ENCODE measurements around the gene OMP. TPM values are rescaled to one million over a fixed set of nuclear protein-coding genes. Genes with fewer than 3 reads are reported as not detected.

Gene OMP
- total RNA-seq, 1 donor, result not detected

- H3K27ac ChIP-seq (ENCODE audit: low read depth, low read length), result no peak overlapping the region
- H2AFZ ChIP-seq (ENCODE audit: low read length), result no peak overlapping the region
- no peak overlapping the region for H3K4me3 ChIP-seq (ENCODE audit: insufficient read depth, low read length)
- H3K27me3 ChIP-seq (ENCODE audit: insufficient read depth, low read length), result no peaks in the 10 kb centered on the region
- H3K79me2 ChIP-seq (ENCODE audit: insufficient read depth, low read length), result no peaks in the 10 kb centered on the region
- no peaks in the 10 kb centered on the region for H4K20me1 ChIP-seq (ENCODE audit: insufficient read depth, low read length)
- no peak for DNase-seq (ENCODE audit: insufficient read length, low spot score, missing footprints)
- no peaks in the 10 kb centered on the region for H3K36me3 ChIP-seq (ENCODE audit: insufficient read depth, low read length)
- H3K9me3 ChIP-seq (ENCODE audit: low read depth, low read length), result no peaks in the 10 kb centered on the region
- H3K4me1 ChIP-seq (ENCODE audit: insufficient read depth, low read length), result peaks cover 17% of the 10 kb centered on the region
- no peak overlapping the region for H3K4me2 ChIP-seq (ENCODE audit: insufficient read depth, low read length)
- no peak for TF ChIP-seq CTCF (IDR thresholded peaks at IDR 0.05; ENCODE audit: extremely low read depth, low read depth, low read length)
These were observed 35.5 kb downstream of the OMP start for GRCh38 chr11:77138106-77138649.

DNA sequence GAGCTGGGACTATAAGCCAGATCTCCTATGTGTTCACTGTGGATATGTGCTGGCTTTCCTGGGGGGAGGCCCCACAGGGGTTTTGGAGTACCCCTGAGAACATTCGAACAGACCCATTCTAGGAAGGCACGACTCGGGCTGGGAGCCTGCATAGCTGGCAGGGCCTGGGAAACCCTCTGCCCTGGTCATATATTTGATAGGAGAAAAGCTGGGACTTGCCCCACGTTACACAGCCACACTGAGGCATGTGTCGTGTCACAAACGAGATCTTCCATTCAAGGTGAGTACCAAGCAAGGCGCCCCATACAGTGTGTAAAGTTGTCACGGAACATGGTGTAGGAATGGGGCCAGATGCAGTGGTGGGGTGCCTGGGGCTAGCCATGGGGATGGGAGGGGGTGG is 36.6 kb downstream of the OMP start:
- Histone ChIP-seq H3K4me3 (ENCODE audit: insufficient read depth, low read length) (no peak overlapping the region), H3K4me1 (ENCODE audit: insufficient read depth, low read length) (peaks cover 17% of the 10 kb centered on the region), H4K20me1 (ENCODE audit: insufficient read depth, low read length) (no peaks in the 10 kb centered on the region), H3K79me2 (ENCODE audit: insufficient read depth, low read length) (no peaks in the 10 kb centered on the region), H3K27me3 (ENCODE audit: insufficient read depth, low read length) (no peaks in the 10 kb centered on the region), H3K9me3 (ENCODE audit: low read depth, low read length) (no peaks in the 10 kb centered on the region), H3K27ac (ENCODE audit: low read depth, low read length) (no peak overlapping the region), H3K36me3 (ENCODE audit: insufficient read depth, low read length) (no peaks in the 10 kb centered on the region), H3K4me2 (ENCODE audit: insufficient read depth, low read length) (no peak overlapping the region), H2AFZ (ENCODE audit: low read length) (no peak overlapping the region)
- TF ChIP-seq CTCF (IDR thresholded peaks at IDR 0.05; ENCODE audit: extremely low read depth, low read depth, low read length), result no peak
- DNase-seq (ENCODE audit: insufficient read length, low spot score, missing footprints), result peak; percentile 74

- no peak for TF ChIP-seq CTCF (IDR thresholded peaks at IDR 0.05; ENCODE audit: extremely low read depth, low read depth, low read length)
- Histone ChIP-seq H3K36me3 (ENCODE audit: insufficient read depth, low read length) (no peaks in the 10 kb centered on the region), H3K4me1 (ENCODE audit: insufficient read depth, low read length) (peaks cover 17% of the 10 kb centered on the region), H3K4me2 (ENCODE audit: insufficient read depth, low read length) (no peak overlapping the region), H3K9me3 (ENCODE audit: low read depth, low read length) (no peaks in the 10 kb centered on the region), H3K4me3 (ENCODE audit: insufficient read depth, low read length) (no peak overlapping the region), H3K27me3 (ENCODE audit: insufficient read depth, low read length) (peaks cover 4% of the 10 kb centered on the region), H4K20me1 (ENCODE audit: insufficient read depth, low read length) (no peaks in the 10 kb centered on the region), H2AFZ (ENCODE audit: low read length) (peak overlapping the region; percentile 59), H3K79me2 (ENCODE audit: insufficient read depth, low read length) (no peaks in the 10 kb centered on the region), H3K27ac (ENCODE audit: low read depth, low read length) (peak overlapping the region; percentile 44)
- DNase-seq (ENCODE audit: insufficient read length, low spot score, missing footprints), result peak; percentile 89
These were observed 37.7 kb downstream of the OMP start for GRCh38 chr11:77140231-77140851.

DNA sequence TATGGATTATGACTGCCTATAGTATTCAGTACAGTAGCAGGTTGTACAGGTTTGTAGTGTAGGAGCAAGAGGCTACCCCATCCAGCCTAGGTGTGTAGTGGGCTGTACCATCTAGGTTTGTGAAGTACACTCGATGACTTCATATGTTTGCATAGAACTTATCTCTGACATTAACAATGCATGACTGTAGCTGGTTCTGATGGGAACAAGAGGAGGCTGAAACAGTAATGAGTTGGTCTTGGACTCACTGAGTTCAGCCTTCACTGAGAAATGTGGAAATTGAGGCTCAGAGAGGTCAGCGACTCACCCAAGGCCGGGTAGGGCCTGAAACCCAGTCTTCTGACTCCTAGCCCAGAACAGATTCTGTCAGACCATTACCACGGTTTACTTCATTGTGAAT is 38.4 kb downstream of the OMP start:
- no peak overlapping the region for H3K4me3 ChIP-seq (ENCODE audit: insufficient read depth, low read length)
- H3K4me1 ChIP-seq (ENCODE audit: insufficient read depth, low read length), result peaks cover 17% of the 10 kb centered on the region
- no peaks in the 10 kb centered on the region for H4K20me1 ChIP-seq (ENCODE audit: insufficient read depth, low read length)
- no peak for TF ChIP-seq CTCF (IDR thresholded peaks at IDR 0.05; ENCODE audit: extremely low read depth, low read depth, low read length)
- no peaks in the 10 kb centered on the region for H3K36me3 ChIP-seq (ENCODE audit: insufficient read depth, low read length)
- no peak overlapping the region for H2AFZ ChIP-seq (ENCODE audit: low read length)
- no peaks in the 10 kb centered on the region for H3K79me2 ChIP-seq (ENCODE audit: insufficient read depth, low read length)
- peaks cover 4% of the 10 kb centered on the region for H3K27me3 ChIP-seq (ENCODE audit: insufficient read depth, low read length)
- DNase-seq (ENCODE audit: insufficient read length, low spot score, missing footprints), result peak; percentile 96
- peak overlapping the region; percentile 44 for H3K27ac ChIP-seq (ENCODE audit: low read depth, low read length)
- no peak overlapping the region for H3K4me2 ChIP-seq (ENCODE audit: insufficient read depth, low read length)
- H3K9me3 ChIP-seq (ENCODE audit: low read depth, low read length), result no peaks in the 10 kb centered on the region

All from osteoblast (primary cell).